ENCODE measurements around the gene MRPL28. TPM values are rescaled to one million over a fixed set of nuclear protein-coding genes. Genes with fewer than 3 reads are reported as not detected.

The MRPL28 gene
- total and polyA plus RNA-seq, 2 donors (not counting 3 experiments of a cell fraction or from before 2014, with no cell fraction given): 104 to 180 TPM

- H3K36me3 ChIP-seq (ENCODE audit: control insufficient read depth in 2 of 2, extremely low read depth in 1 of 2, insufficient read depth in 2 of 2, low read length in 2 of 2): peaks cover 0 to 18% of the 10 kb centered on the region in 2 experiments
- no peaks in the 10 kb centered on the region for H3K9me3 ChIP-seq (replicated peaks; ENCODE audit: control insufficient read depth, insufficient read depth, low read length)
- FAIRE-seq: no peak
- intact Hi-C loops (cut with micrococcal nuclease) (no loop called here), dilution Hi-C loops (cut with MboI; ENCODE audit: extremely low pct_ligation_motif_present, low sequenced_read_pairs) (no loop called here)
- no peaks in the 10 kb centered on the region for H3K27me3 ChIP-seq (ENCODE audit: control insufficient read depth in 2 of 2, insufficient read depth in 2 of 2, low read length in 2 of 2)
- DNase-seq (ENCODE audit: low read depth, low spot score): no peak
- H4K20me1 ChIP-seq (replicated peaks; ENCODE audit: control insufficient read depth, extremely low read depth, insufficient read depth, low read length): no peaks in the 10 kb centered on the region
- CTCF ChIA-PET: interaction anchor here (1.4 kb wide), 1 partner anchor 258 kb away, joined by 7 read pairs; no protein-coding TSS in a partner anchor
- H3K4me3 ChIP-seq (replicated peaks in 1 of 3; ENCODE audit: insufficient read depth in 1 of 3, low read depth in 1 of 3, low read length in 3 of 3): no peak overlapping the region
- H3K4me1 ChIP-seq (ENCODE audit: control insufficient read depth, extremely low read depth, insufficient read depth, low read length): peaks cover 3% of the 10 kb centered on the region
- POLR2A ChIA-PET: interaction anchor here (0.5 kb wide), 1 partner anchor 37 kb away, joined by 7 read pairs; the partner anchor contains the start of gene DECR2
- H3K9ac ChIP-seq (replicated peaks; ENCODE audit: extremely low read depth, insufficient read depth, low read length): no peak overlapping the region
- H3K27ac ChIP-seq (ENCODE audit: insufficient read depth, low read depth, low read length): no peak overlapping the region
- TF ChIP-seq FOS (IDR thresholded peaks at IDR 0.05; ENCODE audit: borderline replicate concordance, insufficient read depth, low read length) (no peak), POLR2AphosphoS5 (IDR thresholded peaks at IDR 0.05; ENCODE audit: insufficient read depth, low read depth, low read length) (no peak), GATA2 (IDR thresholded peaks at IDR 0.05; ENCODE audit: insufficient read depth, insufficient read length, low read depth, low read length) (no peak), JUN (IDR thresholded peaks at IDR 0.05; ENCODE audit: borderline replicate concordance, insufficient read depth, insufficient read length, low read depth) (no peak), MYC (IDR thresholded peaks at IDR 0.05; ENCODE audit: low read depth, low read length) (no peak), POLR2A (IDR thresholded peaks at IDR 0.05; ENCODE audit: low read depth, low read length) (no peak)
- H3K9me1 ChIP-seq (replicated peaks; ENCODE audit: control insufficient read depth, extremely low read depth, insufficient read depth, low read length): no peaks in the 10 kb centered on the region
- H3K4me2 ChIP-seq (ENCODE audit: insufficient read depth, low read length): no peak overlapping the region
- H2AFZ ChIP-seq (ENCODE audit: low read depth, low read length): no peak overlapping the region
- no TSS peak for BruUV-seq (replicated peaks)
- H3K79me2 ChIP-seq (ENCODE audit: control insufficient read depth, insufficient read depth, low read length): no peaks in the 10 kb centered on the region
Measured at GRCh38 chr16:364595-365491, 5.5 kb downstream of the MRPL28 start.

All from endothelial cell of umbilical vein (primary cell).